Testis (tissue), 2 donors: ENCODE results near the gene TNS3.

ENCODE experiments used
- CTCF ChIP-seq, 3 experiments: fragments of 450-650 bp in 2 of 3; fragments of 200-600 bp in 1 of 3; sonication (generic) in 1 of 3; IDR thresholded peaks; one replicate each; pipeline ENCODE4 v1.5.1; 2016 to 2019; ENCODE audit warnings: antibody characterized with exemption in 3 of 3, mild to moderate bottlenecking in 2 of 3, moderate library complexity in 1 of 3
- POLR2A ChIP-seq: fragments of 450-650 bp; IDR thresholded peaks from one replicate; pipeline ENCODE4 v1.6.1; 2017; ENCODE audit warnings: antibody characterized with exemption, mild to moderate bottlenecking, moderate library complexity

DNA sequence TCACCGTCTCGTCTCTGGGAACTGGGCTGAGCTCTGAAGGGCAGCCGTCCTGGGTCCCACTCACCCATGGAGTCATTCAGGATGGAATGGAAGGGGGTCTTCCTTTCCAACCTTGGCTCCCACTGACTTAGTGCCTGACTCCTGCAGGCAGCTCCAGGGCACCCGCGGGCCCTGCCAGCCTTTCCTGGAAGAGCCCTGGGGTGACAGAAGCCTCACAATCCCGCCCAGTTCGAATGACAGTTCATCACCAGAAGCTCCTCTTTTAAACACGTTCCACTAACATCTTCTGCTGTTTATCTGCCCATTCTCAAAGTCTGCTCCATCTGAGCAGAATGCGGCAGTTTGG, 110.6 kb downstream of the TNS3 start:
- TF ChIP-seq POLR2A: no peak
- TF ChIP-seq CTCF (IDR thresholded peaks at IDR 0.05): no peak
